Measurements from ENCODE around the gene ARMS2.

Gene ARMS2

DNA sequence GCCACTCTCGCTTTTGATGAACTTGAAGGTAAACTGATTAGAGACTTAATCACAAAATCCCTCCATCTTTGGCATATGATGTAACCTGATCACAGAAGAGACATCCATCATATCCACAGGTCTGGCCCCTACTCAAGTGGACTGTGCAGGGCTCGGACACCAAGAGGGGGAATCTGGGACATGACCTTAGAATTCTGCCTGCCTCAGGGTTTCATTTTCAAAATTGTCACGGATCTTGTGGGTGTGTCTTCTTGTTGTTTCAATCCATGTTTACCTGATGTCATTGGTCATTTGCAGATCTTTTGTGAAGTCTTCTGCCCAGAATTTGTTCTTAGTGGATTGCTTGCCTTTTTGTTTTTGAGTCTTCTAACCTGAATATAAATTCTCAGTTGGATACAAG lies 5.9 kb upstream of the ARMS2 start:
- Histone ChIP-seq H3F3A (ENCODE audit: insufficient read depth, low read length) (no peaks in the 10 kb centered on the region), H3K36me3 (ENCODE audit: insufficient read depth, low read length) (no peaks in the 10 kb centered on the region), H3K4me1 (ENCODE audit: insufficient read depth, low read length, severe bottlenecking) (no peaks in the 10 kb centered on the region), H3K79me2 (ENCODE audit: insufficient read depth, low read length) (no peaks in the 10 kb centered on the region), H3K4me2 (ENCODE audit: low read length) (no peak overlapping the region), H3K27me3 (ENCODE audit: insufficient read depth, low read length) (no peaks in the 10 kb centered on the region), H3K9me3 (ENCODE audit: low read length) (0 out of 2 replicates have a peak, but pooled peaks cover 2% of the 10 kb centered on the region), H3K9me2 (ENCODE audit: low read depth, low read length) (no peaks in the 10 kb centered on the region), H3K4me3 (ENCODE audit: low read depth, low read length, poor library complexity, severe bottlenecking) (no peak overlapping the region), H4K20me1 (ENCODE audit: insufficient read depth, low read length) (no peaks in the 10 kb centered on the region), H3K9ac (ENCODE audit: low read length) (no peak overlapping the region), H3K27ac (ENCODE audit: low read depth, low read length, poor library complexity, severe bottlenecking) (no peak overlapping the region), H2AFZ (ENCODE audit: low read length) (no peak overlapping the region)
- TF ChIP-seq, protein P1, sequence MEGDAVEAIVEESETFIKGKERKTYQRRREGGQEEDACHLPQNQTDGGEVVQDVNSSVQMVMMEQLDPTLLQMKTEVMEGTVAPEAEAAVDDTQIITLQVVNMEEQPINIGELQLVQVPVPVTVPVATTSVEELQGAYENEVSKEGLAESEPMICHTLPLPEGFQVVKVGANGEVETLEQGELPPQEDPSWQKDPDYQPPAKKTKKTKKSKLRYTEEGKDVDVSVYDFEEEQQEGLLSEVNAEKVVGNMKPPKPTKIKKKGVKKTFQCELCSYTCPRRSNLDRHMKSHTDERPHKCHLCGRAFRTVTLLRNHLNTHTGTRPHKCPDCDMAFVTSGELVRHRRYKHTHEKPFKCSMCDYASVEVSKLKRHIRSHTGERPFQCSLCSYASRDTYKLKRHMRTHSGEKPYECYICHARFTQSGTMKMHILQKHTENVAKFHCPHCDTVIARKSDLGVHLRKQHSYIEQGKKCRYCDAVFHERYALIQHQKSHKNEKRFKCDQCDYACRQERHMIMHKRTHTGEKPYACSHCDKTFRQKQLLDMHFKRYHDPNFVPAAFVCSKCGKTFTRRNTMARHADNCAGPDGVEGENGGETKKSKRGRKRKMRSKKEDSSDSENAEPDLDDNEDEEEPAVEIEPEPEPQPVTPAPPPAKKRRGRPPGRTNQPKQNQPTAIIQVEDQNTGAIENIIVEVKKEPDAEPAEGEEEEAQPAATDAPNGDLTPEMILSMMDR (IDR thresholded peaks at IDR 0.05; ENCODE audit: low read length): no peak
- no peak for TF ChIP-seq EZH2 (IDR thresholded peaks at IDR 0.05; ENCODE audit: borderline replicate concordance, low read length)

DNA sequence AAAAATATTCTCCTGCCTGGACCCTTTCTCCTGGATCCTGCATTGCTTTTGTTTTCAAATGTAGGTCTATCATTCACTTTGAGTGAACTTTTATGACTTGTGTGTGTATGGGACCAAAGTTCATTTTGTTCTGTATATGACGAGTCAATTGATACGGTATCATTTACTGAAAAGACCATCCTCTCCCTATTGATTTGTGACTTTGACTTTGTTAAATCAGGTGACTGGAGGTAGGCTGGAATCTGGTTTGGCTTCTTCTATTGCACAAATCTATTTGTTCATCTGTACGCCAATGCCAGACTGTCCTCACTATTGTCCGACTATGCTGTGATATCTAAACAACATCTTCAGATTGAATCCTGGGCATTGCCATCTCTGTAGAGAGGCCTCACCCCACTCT lies 5.3 kb upstream of the ARMS2 start:
- Histone ChIP-seq H3K4me2 (ENCODE audit: low read length) (no peak overlapping the region), H3K27me3 (ENCODE audit: insufficient read depth, low read length) (no peaks in the 10 kb centered on the region), H3K4me1 (ENCODE audit: insufficient read depth, low read length, severe bottlenecking) (no peaks in the 10 kb centered on the region), H3K9me3 (ENCODE audit: low read length) (0 out of 2 replicates have a peak, but pooled peaks cover 2% of the 10 kb centered on the region), H3K9ac (ENCODE audit: low read length) (no peak overlapping the region), H3K4me3 (ENCODE audit: low read depth, low read length, poor library complexity, severe bottlenecking) (no peak overlapping the region), H3K27ac (ENCODE audit: low read depth, low read length, poor library complexity, severe bottlenecking) (no peak overlapping the region), H3K9me2 (ENCODE audit: low read depth, low read length) (no peaks in the 10 kb centered on the region), H3F3A (ENCODE audit: insufficient read depth, low read length) (no peaks in the 10 kb centered on the region), H4K20me1 (ENCODE audit: insufficient read depth, low read length) (no peaks in the 10 kb centered on the region), H2AFZ (ENCODE audit: low read length) (no peak overlapping the region), H3K36me3 (ENCODE audit: insufficient read depth, low read length) (no peaks in the 10 kb centered on the region), H3K79me2 (ENCODE audit: insufficient read depth, low read length) (no peaks in the 10 kb centered on the region)
- no peak for TF ChIP-seq EZH2 (IDR thresholded peaks at IDR 0.05; ENCODE audit: borderline replicate concordance, low read length)
- TF ChIP-seq, protein P1 (IDR thresholded peaks at IDR 0.05; ENCODE audit: low read length): no peak

DNA sequence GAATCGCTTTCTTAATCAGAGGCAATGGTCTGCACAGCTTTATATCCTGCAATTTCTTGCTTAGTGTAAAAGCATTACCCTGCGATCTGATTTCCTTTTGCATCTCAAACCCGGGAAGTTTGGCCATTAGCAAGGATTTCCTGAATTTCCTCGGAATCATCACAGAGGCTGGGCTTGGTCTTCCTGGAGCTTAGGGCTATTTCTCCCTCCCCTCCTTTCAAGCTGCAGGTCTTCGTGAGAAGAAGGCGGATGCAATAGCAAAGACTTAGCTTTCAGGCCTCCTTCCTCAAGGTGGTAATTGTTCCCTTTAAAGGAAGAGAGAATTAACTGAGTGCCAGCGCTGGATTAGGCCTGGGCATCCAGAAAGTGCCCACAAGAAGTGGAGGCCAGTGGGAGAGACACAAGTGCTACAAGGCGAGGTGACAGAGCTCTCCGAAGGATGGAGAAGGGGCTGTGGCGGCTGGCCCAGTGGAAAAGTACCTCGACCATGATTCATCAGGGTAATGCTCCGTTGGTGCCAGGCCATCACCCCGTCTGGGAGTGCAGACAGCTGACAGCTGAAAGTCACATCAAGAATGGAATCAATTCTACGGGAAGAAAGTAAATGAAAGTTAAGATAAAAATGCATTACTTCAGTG lies 4.0 kb upstream of the ARMS2 start:
- no peak for TF ChIP-seq EZH2 (IDR thresholded peaks at IDR 0.05; ENCODE audit: borderline replicate concordance, low read length)
- TF ChIP-seq, protein P1 (IDR thresholded peaks at IDR 0.05; ENCODE audit: low read length): no peak
- no peaks in the 10 kb centered on the region for H4K20me1 ChIP-seq (ENCODE audit: insufficient read depth, low read length)
- H3K9me2 ChIP-seq (ENCODE audit: low read depth, low read length): no peaks in the 10 kb centered on the region
- H3K4me2 ChIP-seq (ENCODE audit: low read length): no peak overlapping the region
- no peaks in the 10 kb centered on the region for H3K36me3 ChIP-seq (ENCODE audit: insufficient read depth, low read length)
- no peak overlapping the region for H3K4me3 ChIP-seq (ENCODE audit: low read depth, low read length, poor library complexity, severe bottlenecking)
- H3K27ac ChIP-seq (ENCODE audit: low read depth, low read length, poor library complexity, severe bottlenecking): no peak overlapping the region
- H3K4me1 ChIP-seq (ENCODE audit: insufficient read depth, low read length, severe bottlenecking): no peaks in the 10 kb centered on the region
- H3F3A ChIP-seq (ENCODE audit: insufficient read depth, low read length): no peaks in the 10 kb centered on the region
- H3K9ac ChIP-seq (ENCODE audit: low read length): no peak overlapping the region
- H3K27me3 ChIP-seq (ENCODE audit: insufficient read depth, low read length): no peaks in the 10 kb centered on the region; the same call in 1 of the 2 replicates
- no peaks in the 10 kb centered on the region for H3K79me2 ChIP-seq (ENCODE audit: insufficient read depth, low read length)
- 0 out of 2 replicates have a peak, but pooled peaks cover 2% of the 10 kb centered on the region for H3K9me3 ChIP-seq (ENCODE audit: low read length)
- H2AFZ ChIP-seq (ENCODE audit: low read length): no peak overlapping the region

All from OCI-LY1 (cell line).